Pancreas (tissue), 10 donors: Measurements from ENCODE around the gene TH. TPM values are rescaled to one million over a fixed set of nuclear protein-coding genes. Genes with fewer than 3 reads are reported as not detected.

Experiments used
- ATAC-seq, 4 donors: fragments of 200-7000 bp; cut with Tn5 transposase; one replicate each; pipeline versions ENCODE4 v1.8.0 to v1.9.1; 2020; ENCODE audit warnings: mild to moderate bottlenecking in 4 of 4, moderate library complexity in 4 of 4
- DNase-seq, 6 donors: peaks; one replicate each; pipeline ENCODE4 v3.0.0-alpha.2; 2020
- FAIRE-seq: peaks from 2 replicates; lab custom pipeline; 2012; peaks lifted over from hg19 to GRCh38; lab: Jason Lieb, UNC
- H3K27ac ChIP-seq, 4 donors: fragments of 200-600 bp; sonication (generic); 1 replicate in 3 of 4; 2 replicates in 1 of 4; pipeline versions ENCODE4 v1.5.0 to v1.8.0; 2020
- H3K27me3 ChIP-seq, 4 donors: fragments of 200-600 bp; one replicate each; pipeline ENCODE4 v1.8.0; 2021
- H3K36me3 ChIP-seq, 3 donors: fragments of 200-600 bp; sonication (generic) in 1 of 3; one replicate each; pipeline versions ENCODE4 v1.5.0 to v1.8.0; 2020 to 2021
- H3K4me1 ChIP-seq, 3 donors: fragments of 200-600 bp; one replicate each; pipeline ENCODE4 v1.8.0; 2021
- H3K4me3 ChIP-seq, 4 donors: fragments of 200-600 bp; sonication (generic) in 2 of 4; one replicate each; pipeline versions ENCODE4 v1.5.0 to v1.8.0; 2020 to 2021
- H3K9me3 ChIP-seq, 4 donors: fragments of 200-600 bp; one replicate each; pipeline ENCODE4 v1.8.0; 2021
- CTCF ChIP-seq, 4 donors: fragments of 200-600 bp; sonication (generic) in 3 of 4; IDR thresholded peaks; one replicate each; pipeline versions ENCODE4 v1.5.0 to v1.8.0; 2021; ENCODE audit warnings: antibody characterized with exemption in 4 of 4
- WGBS, 2 donors: extraction: QIAGEN DNeasy Blood & Tissue Kit; methylation state at CpG; one replicate each; pipeline ENCODE4 v1.1.7; 2013; 5-methylcytosine and 5-hydroxymethylcytosine counted together
- intact Hi-C, 3 donors: fragments of 100-400 bp; cut with DNase I; formaldehyde crosslinking; loops; one replicate each; pipeline versions ENCODE4 v1.11.1 to v1.14.2; 2022
- polyA plus RNA-seq, 2 donors: library from polyadenylated mRNA; stranded (reverse); fragments of 200-250 nt; gene quantifications; one replicate each; pipeline ENCODE4 v1.2.3, GENCODE V29; 2013
- total RNA-seq, 6 donors: library from RNA; stranded (reverse); fragmentation: NEBNext Ultra II Directional in 4 of 6; extraction: Animal tissue kit (Norgen Biotek cat#: 25700) in 4 of 6; gene quantifications; one replicate each; pipeline versions ENCODE4 v1.2.1 to v1.2.4, GENCODE V29; 2021 to 2023
- donor health status: healthy with polysubstance abuse.
- donor health status: DM: no; HTN: no; CAD: no; lungs with moderate emphysema.
- donor health status: DM: no; HTN: no; CAD: no.
- donor health status: control.
- donor health status: control.
- donor health status: Bipolar disorder and iron deficiency.
- donor health status: DM: yes; HTN: yes; CAD: no.
- donor health status: DM: no; HTN: no; CAD: no.
- donor health status: DM: no; HTN: no; CAD: no.
- donor health status: DM: yes; HTN: yes; CAD: no.

Gene TH
- total and polyA plus RNA-seq, 8 donors, result 0.19 to 2.5 (median 0.38) TPM; not detected in 2

- Histone ChIP-seq H3K27me3 (no peaks in the 10 kb centered on the region), H3K27ac (no peak overlapping the region), H3K36me3 (no peaks in the 10 kb centered on the region), H3K4me1 (no peaks in the 10 kb centered on the region), H3K9me3 (no peaks in the 10 kb centered on the region), H3K4me3 (no peak overlapping the region)
- FAIRE-seq, result no peak
- no peak for TF ChIP-seq CTCF (IDR thresholded peaks at IDR 0.05)
- intact Hi-C loops, result loop anchor here in 2 of 3 donors (5.0 to 10.0 kb wide), 3 partner anchors 463 to 503 kb away; no protein-coding TSS in a partner anchor
- no peak for DNase-seq
- ATAC-seq, result no peak
- WGBS, 2 donors, result 76 to 80% methylated on average over 27 to 29 of the region's 29 CpGs
These were observed 16.1 kb downstream of the TH start for GRCh38 chr11:2155511-2155910.

- H3K4me3 ChIP-seq, result no peak overlapping the region
- DNase-seq, result no peak
- intact Hi-C loops, result loop anchor here in 2 of 3 donors (5.0 to 10.0 kb wide), 4 partner anchors 273 to 503 kb away; no protein-coding TSS in a partner anchor
- no peak overlapping the region for H3K27ac ChIP-seq
- H3K36me3 ChIP-seq, result no peaks in the 10 kb centered on the region
- H3K9me3 ChIP-seq, result no peaks in the 10 kb centered on the region
- 67 to 72% methylated on average over 17 of the region's 17 CpGs for WGBS, 2 donors
- no peak for ATAC-seq
- no peaks in the 10 kb centered on the region for H3K4me1 ChIP-seq
- TF ChIP-seq CTCF (IDR thresholded peaks at IDR 0.05), result no peak
- FAIRE-seq, result no peak
- no peaks in the 10 kb centered on the region for H3K27me3 ChIP-seq
These were observed 16.7 kb downstream of the TH start for GRCh38 chr11:2154889-2155288.

GRCh38 chr11:2154195-2154585 is 17.4 kb downstream of the TH start:
- TF ChIP-seq CTCF (IDR thresholded peaks at IDR 0.05), result no peak
- FAIRE-seq, result no peak
- no peak for DNase-seq
- H3K36me3 ChIP-seq, result no peaks in the 10 kb centered on the region
- no peaks in the 10 kb centered on the region for H3K27me3 ChIP-seq
- no peak overlapping the region for H3K27ac ChIP-seq
- no peak overlapping the region for H3K4me3 ChIP-seq
- no peaks in the 10 kb centered on the region for H3K9me3 ChIP-seq
- intact Hi-C loops, result loop anchor here in 2 of 3 donors (5.0 to 10.0 kb wide), 3 partner anchors 272 to 499 kb away; no protein-coding TSS in a partner anchor
- no peaks in the 10 kb centered on the region for H3K4me1 ChIP-seq
- no peak for ATAC-seq
- WGBS, 2 donors, result 70 to 90% methylated on average over 7 of the region's 7 CpGs

GRCh38 chr11:2153581-2154194 is 17.9 kb downstream of the TH start:
- H3K9me3 ChIP-seq, result no peaks in the 10 kb centered on the region
- no peak overlapping the region for H3K4me3 ChIP-seq
- H3K27me3 ChIP-seq, result no peaks in the 10 kb centered on the region
- WGBS, 2 donors, result 61 to 72% methylated on average over 14 of the region's 14 CpGs
- no peak for TF ChIP-seq CTCF (IDR thresholded peaks at IDR 0.05)
- ATAC-seq (no peak), FAIRE-seq (no peak), DNase-seq (no peak)
- no peak overlapping the region for H3K27ac ChIP-seq
- no peaks in the 10 kb centered on the region for H3K4me1 ChIP-seq
- intact Hi-C loops, result loop anchor here in 2 of 3 donors (5.0 to 10.0 kb wide), 3 partner anchors 271 to 499 kb away; no protein-coding TSS in a partner anchor
- H3K36me3 ChIP-seq, result no peaks in the 10 kb centered on the region
